Measurements from ENCODE around the gene STX7. TPM values are rescaled to one million over a fixed set of nuclear protein-coding genes. Genes with fewer than 3 reads are reported as not detected.

STX7 gene
- total RNA-seq, 1 donor from 2014 or later, result 30.0 TPM

DNA sequence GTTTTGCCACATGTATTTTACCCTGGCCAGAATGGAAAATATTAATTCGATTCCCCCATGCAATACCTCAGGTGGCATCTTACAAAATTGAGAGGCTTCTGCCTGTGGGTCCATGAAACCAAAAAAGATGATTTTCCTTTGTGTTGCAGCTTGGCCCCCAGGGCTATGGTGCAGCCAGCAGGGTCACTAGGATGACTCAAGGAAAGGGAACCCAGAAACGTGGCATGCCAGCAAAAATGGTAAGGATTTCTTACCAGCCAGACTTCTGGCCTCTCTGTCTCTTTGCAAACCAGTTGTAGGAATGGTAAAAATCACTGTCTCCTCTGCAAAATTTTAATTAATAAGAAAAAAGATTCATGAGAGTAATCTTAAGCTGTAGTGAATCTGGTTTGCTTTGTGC lies 13.5 kb upstream of the STX7 start:
- peaks cover 11% of the 10 kb centered on the region for H3K9me3 Mint-ChIP-seq
- no peaks in the 10 kb centered on the region for H3K36me3 Mint-ChIP-seq (ENCODE audit: low read depth)
- H3K4me1 Mint-ChIP-seq, result peaks cover 9% of the 10 kb centered on the region
- no peak overlapping the region for H3K27ac Mint-ChIP-seq (ENCODE audit: unreplicated experiment)
- DNase-seq (ENCODE audit: low read depth, low spot score), result no peak
- no peak overlapping the region for H3K4me3 Mint-ChIP-seq
- TF ChIP-seq, protein P1, sequence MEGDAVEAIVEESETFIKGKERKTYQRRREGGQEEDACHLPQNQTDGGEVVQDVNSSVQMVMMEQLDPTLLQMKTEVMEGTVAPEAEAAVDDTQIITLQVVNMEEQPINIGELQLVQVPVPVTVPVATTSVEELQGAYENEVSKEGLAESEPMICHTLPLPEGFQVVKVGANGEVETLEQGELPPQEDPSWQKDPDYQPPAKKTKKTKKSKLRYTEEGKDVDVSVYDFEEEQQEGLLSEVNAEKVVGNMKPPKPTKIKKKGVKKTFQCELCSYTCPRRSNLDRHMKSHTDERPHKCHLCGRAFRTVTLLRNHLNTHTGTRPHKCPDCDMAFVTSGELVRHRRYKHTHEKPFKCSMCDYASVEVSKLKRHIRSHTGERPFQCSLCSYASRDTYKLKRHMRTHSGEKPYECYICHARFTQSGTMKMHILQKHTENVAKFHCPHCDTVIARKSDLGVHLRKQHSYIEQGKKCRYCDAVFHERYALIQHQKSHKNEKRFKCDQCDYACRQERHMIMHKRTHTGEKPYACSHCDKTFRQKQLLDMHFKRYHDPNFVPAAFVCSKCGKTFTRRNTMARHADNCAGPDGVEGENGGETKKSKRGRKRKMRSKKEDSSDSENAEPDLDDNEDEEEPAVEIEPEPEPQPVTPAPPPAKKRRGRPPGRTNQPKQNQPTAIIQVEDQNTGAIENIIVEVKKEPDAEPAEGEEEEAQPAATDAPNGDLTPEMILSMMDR (conservative IDR thresholded peaks at IDR 0.05), result no peak
- H3K27me3 Mint-ChIP-seq (ENCODE audit: low read depth), result peaks cover 5% of the 10 kb centered on the region

DNA sequence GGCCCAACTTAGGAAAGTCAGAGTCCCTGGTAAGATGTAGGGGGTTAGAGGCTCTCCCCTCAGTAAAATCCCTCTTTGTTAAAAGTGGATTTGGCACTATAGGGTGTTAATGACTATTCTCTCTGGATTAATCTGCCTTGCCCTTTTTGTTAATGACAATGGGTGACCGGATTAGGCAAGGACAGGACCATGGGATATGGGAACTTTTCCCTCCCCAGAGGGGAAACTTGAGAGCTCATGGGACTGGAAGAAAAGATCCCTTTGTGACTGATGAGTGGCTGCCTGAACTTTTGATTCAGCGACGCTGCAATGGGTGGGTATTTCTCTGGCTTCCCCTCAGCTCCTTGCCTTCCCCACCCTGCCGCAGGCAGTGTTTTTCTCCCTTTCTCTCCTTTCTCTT lies 12.9 kb upstream of the STX7 start:
- no peak for DNase-seq (ENCODE audit: low read depth, low spot score)
- H3K27ac Mint-ChIP-seq (ENCODE audit: unreplicated experiment), result no peak overlapping the region
- no peak overlapping the region for H3K4me3 Mint-ChIP-seq

DNA sequence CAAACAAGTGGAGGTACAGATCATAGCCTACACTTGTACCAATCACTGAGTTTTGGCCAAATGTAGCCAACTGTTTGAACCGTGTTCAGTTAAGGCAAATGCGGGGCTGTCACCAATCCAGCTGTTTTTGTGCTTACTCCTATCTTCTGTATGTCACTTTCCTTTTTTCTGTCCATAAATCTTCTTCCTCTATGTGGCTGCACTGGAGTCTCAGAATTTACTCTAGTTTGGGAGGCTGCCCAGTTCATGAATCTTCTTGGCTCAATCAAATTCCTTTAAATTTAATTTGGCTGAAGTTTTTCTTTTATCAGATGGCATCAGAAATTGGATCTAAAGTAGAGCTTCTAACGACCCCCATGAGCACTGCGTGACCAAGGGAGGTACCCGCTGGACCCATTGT lies 11.7 kb upstream of the STX7 start:
- Mint-ChIP-seq H3K4me3 (no peak overlapping the region), H3K9me3 (peaks cover 5% of the 10 kb centered on the region), H3K27me3 (ENCODE audit: low read depth) (peaks cover 2% of the 10 kb centered on the region), H3K36me3 (ENCODE audit: low read depth) (no peaks in the 10 kb centered on the region), H3K27ac (ENCODE audit: unreplicated experiment) (no peak overlapping the region), H3K4me1 (peaks cover 6% of the 10 kb centered on the region)
- TF ChIP-seq, protein P1 (conservative IDR thresholded peaks at IDR 0.05), result no peak
- no peak for DNase-seq (ENCODE audit: low read depth, low spot score)

More for the DNA sequence above, 12.9 kb upstream of the STX7 start:
- Mint-ChIP-seq H3K27me3 (ENCODE audit: low read depth) (peaks cover 5% of the 10 kb centered on the region), H3K4me1 (peaks cover 9% of the 10 kb centered on the region), H3K36me3 (ENCODE audit: low read depth) (no peaks in the 10 kb centered on the region), H3K9me3 (peaks cover 5% of the 10 kb centered on the region)
- TF ChIP-seq, protein P1 (conservative IDR thresholded peaks at IDR 0.05), result no peak

DNA sequence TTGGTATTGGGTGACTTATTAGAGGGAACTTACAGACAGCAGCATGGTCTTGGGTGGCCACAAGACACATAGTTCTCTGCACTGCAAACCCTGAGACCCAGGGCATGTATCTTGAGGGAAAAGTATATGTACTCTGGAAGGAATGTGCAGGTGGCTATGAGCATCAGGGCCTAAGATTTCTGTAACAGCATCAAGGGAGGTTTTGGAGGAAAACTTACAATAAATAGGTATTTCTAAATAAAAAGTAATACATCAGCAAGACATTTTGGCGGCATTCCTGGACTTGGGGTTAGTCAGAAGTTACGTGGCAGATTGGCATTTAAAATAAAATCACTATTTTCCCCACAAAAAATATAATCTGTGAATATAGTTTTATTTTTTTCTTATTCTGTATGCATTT lies 8.0 kb upstream of the STX7 start:
- DNase-seq (ENCODE audit: low read depth, low spot score), result no peak
- peaks cover under 1% of the 10 kb centered on the region for H3K4me1 Mint-ChIP-seq
- peaks cover 14% of the 10 kb centered on the region for H3K27me3 Mint-ChIP-seq (ENCODE audit: low read depth)
- TF ChIP-seq, protein P1 (conservative IDR thresholded peaks at IDR 0.05), result no peak
- peaks cover 5% of the 10 kb centered on the region for H3K9me3 Mint-ChIP-seq
- H3K36me3 Mint-ChIP-seq (ENCODE audit: low read depth), result no peaks in the 10 kb centered on the region
- no peak overlapping the region for H3K4me3 Mint-ChIP-seq
- H3K27ac Mint-ChIP-seq (ENCODE audit: unreplicated experiment), result no peak overlapping the region

DNA sequence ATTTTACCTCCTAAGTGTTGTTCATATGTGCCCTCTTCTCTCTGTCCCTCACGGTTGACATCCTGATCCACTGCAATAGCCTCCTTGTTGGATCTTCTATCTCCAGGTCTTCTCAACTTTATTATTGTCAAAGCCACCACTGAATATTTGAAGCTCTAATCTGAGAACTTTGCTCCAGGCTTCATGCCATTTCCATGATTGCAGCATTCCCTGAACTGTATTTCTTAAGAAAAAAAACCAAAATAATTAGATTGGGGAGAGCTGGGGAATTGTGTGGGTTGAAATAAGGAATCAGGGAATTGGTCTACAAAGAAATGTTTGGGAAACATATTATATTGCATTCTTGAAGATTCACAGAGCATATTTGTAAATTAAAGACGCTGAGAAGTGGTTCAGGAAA lies 2.5 kb upstream of the STX7 start:
- TF ChIP-seq, protein P1 (conservative IDR thresholded peaks at IDR 0.05), result no peak
- Mint-ChIP-seq H3K27me3 (ENCODE audit: low read depth) (peaks cover 31% of the 10 kb centered on the region), H3K4me3 (peak overlapping the region; percentile 12), H3K27ac (ENCODE audit: unreplicated experiment) (no peak overlapping the region), H3K9me3 (no peaks in the 10 kb centered on the region), H3K4me1 (peaks cover 28% of the 10 kb centered on the region), H3K36me3 (ENCODE audit: low read depth) (no peaks in the 10 kb centered on the region)
- no peak for DNase-seq (ENCODE audit: low read depth, low spot score)
